NCI-H82 (cell line): ENCODE results near the gene DDX41.

ENCODE experiments used
- DNase-seq: peaks from one replicate; lab custom pipeline; 2025; lab: John Stamatoyannopoulos, UW

Gene DDX41

GRCh38 chr5:177468685-177469628, 47.8 kb downstream of the DDX41 start:
- no peak for DNase-seq

GRCh38 chr5:177468329-177468684, 48.5 kb downstream of the DDX41 start:
- DNase-seq, result no peak

GRCh38 chr5:177467436-177467835, 49.3 kb downstream of the DDX41 start:
- DNase-seq, result no peak

GRCh38 chr5:177466861-177467260, 49.9 kb downstream of the DDX41 start:
- no peak for DNase-seq

- no peak for DNase-seq
Observed at GRCh38 chr5:177465044-177465443, 51.7 kb downstream of the DDX41 start.

- DNase-seq, result no peak
Observed at GRCh38 chr5:177462021-177462670, 54.6 kb downstream of the DDX41 start.
